ENCODE data around the gene UBE2J1. TPM values are rescaled to one million over a fixed set of nuclear protein-coding genes. Genes with fewer than 3 reads are reported as not detected.
"Not testable (repeated sequence)": the region's sequence is repeated elsewhere in the genome, so short reads cannot be mapped to it uniquely, and the experiment has no call there.

Gene UBE2J1
- total RNA-seq, 1 donor from 2014 or later = 20.5 TPM

GRCh38 chr6:89299466-89299850 lies 53.1 kb downstream of the UBE2J1 start:
- DNase-seq (ENCODE audit: low read depth) (peak; percentile 9), FAIRE-seq (no peak)
- peak; percentile 32 for TF ChIP-seq CTCF (IDR thresholded peaks at IDR 0.05; ENCODE audit: insufficient read depth, low read length, severe bottlenecking)

GRCh38 chr6:89298680-89299465 lies 53.6 kb downstream of the UBE2J1 start:
- H3K27me3 ChIP-seq (ENCODE audit: control insufficient read depth, insufficient read depth, low read length) = peaks cover 34% of the 10 kb centered on the region
- H3K4me3 ChIP-seq (ENCODE audit: low read depth, low read length) = no peak overlapping the region
- no peak for FAIRE-seq
- no peaks in the 10 kb centered on the region for H3K36me3 ChIP-seq (ENCODE audit: control insufficient read depth, insufficient read depth, low read length)
- DNase-seq (ENCODE audit: low read depth) = peak; percentile 46
- TF ChIP-seq CTCF (IDR thresholded peaks at IDR 0.05; ENCODE audit: insufficient read depth, low read length, severe bottlenecking) = no peak

More at GRCh38 chr6:89299466-89299850, 53.1 kb downstream of the UBE2J1 start:
- Histone ChIP-seq H3K27me3 (ENCODE audit: control insufficient read depth, insufficient read depth, low read length) (peaks cover 34% of the 10 kb centered on the region), H3K4me3 (ENCODE audit: low read depth, low read length) (no peak overlapping the region), H3K36me3 (ENCODE audit: control insufficient read depth, insufficient read depth, low read length) (no peaks in the 10 kb centered on the region)

GRCh38 chr6:89297695-89298351 lies 54.7 kb downstream of the UBE2J1 start:
- H3K4me3 ChIP-seq (ENCODE audit: low read depth, low read length) = no peak overlapping the region

GRCh38 chr6:89295981-89296380 lies 56.5 kb downstream of the UBE2J1 start:
- Histone ChIP-seq H3K4me3 (ENCODE audit: low read depth, low read length) (no peak overlapping the region), H3K36me3 (ENCODE audit: control insufficient read depth, insufficient read depth, low read length) (no peaks in the 10 kb centered on the region), H3K27me3 (ENCODE audit: control insufficient read depth, insufficient read depth, low read length) (peaks cover 26% of the 10 kb centered on the region)
- no peak for TF ChIP-seq CTCF (IDR thresholded peaks at IDR 0.05; ENCODE audit: insufficient read depth, low read length, severe bottlenecking)
- DNase-seq (ENCODE audit: low read depth) (no peak), FAIRE-seq (no peak)

More at GRCh38 chr6:89297695-89298351, 54.7 kb downstream of the UBE2J1 start:
- Histone ChIP-seq H3K27me3 (ENCODE audit: control insufficient read depth, insufficient read depth, low read length) (peaks cover 31% of the 10 kb centered on the region), H3K36me3 (ENCODE audit: control insufficient read depth, insufficient read depth, low read length) (no peaks in the 10 kb centered on the region)
- no peak for TF ChIP-seq CTCF (IDR thresholded peaks at IDR 0.05; ENCODE audit: insufficient read depth, low read length, severe bottlenecking)
- DNase-seq (ENCODE audit: low read depth) (peak; percentile 98), FAIRE-seq (no peak)

GRCh38 chr6:89295116-89295515 lies 57.4 kb downstream of the UBE2J1 start:
- H3K27me3 ChIP-seq (ENCODE audit: control insufficient read depth, insufficient read depth, low read length) = peaks cover 33% of the 10 kb centered on the region
- H3K36me3 ChIP-seq (ENCODE audit: control insufficient read depth, insufficient read depth, low read length); FAIRE-seq; DNase-seq (ENCODE audit: low read depth); H3K4me3 ChIP-seq (ENCODE audit: low read depth, low read length): not testable (repeated sequence)

- H3K36me3 ChIP-seq (ENCODE audit: control insufficient read depth, insufficient read depth, low read length) = no peaks in the 10 kb centered on the region
- H3K27me3 ChIP-seq (ENCODE audit: control insufficient read depth, insufficient read depth, low read length) = peaks cover 37% of the 10 kb centered on the region
- DNase-seq (ENCODE audit: low read depth) (no peak), FAIRE-seq (no peak)
- no peak for TF ChIP-seq CTCF (IDR thresholded peaks at IDR 0.05; ENCODE audit: insufficient read depth, low read length, severe bottlenecking)
- no peak overlapping the region for H3K4me3 ChIP-seq (ENCODE audit: low read depth, low read length)
Observed at GRCh38 chr6:89291256-89291819, 61.2 kb downstream of the UBE2J1 start.

All from bronchial epithelial cell (primary cell).